Smooth muscle cell (in vitro differentiated cells): ENCODE results near the gene APMAP. TPM values are rescaled to one million over a fixed set of nuclear protein-coding genes. Genes with fewer than 3 reads are reported as not detected.

Source experiments
- DNase-seq: peaks from one replicate; lab custom pipeline; 2025; ENCODE audit not compliant: unreplicated experiment; lab: John Stamatoyannopoulos, UW
- H2AFZ ChIP-seq: fragments of 200-600 bp; sonication (generic); 2 replicates; pipeline ENCODE4 v1.6.0; 2016; ENCODE audit warnings: antibody characterized with exemption, low read depth, mild to moderate bottlenecking
- H3F3A ChIP-seq: fragments of 200-600 bp; sonication (generic); 2 replicates; pipeline ENCODE4 v1.6.0; 2017; ENCODE audit warnings: antibody characterized with exemption, low read depth
- H3K27ac ChIP-seq: fragments of 200-600 bp; sonication (generic); 2 replicates; pipeline ENCODE4 v1.5.1; 2016; ENCODE audit warnings: low read depth, mild to moderate bottlenecking
- H3K27me3 ChIP-seq: fragments of 200-600 bp; sonication (generic); 2 replicates; pipeline ENCODE4 v1.6.1; 2016; ENCODE audit warnings: low read depth, mild to moderate bottlenecking
- H3K36me3 ChIP-seq: fragments of 200-600 bp; sonication (generic); 2 replicates; pipeline ENCODE4 v1.5.1; 2016; ENCODE audit warnings: low read depth
- H3K4me1 ChIP-seq: fragments of 200-600 bp; sonication (generic); 2 replicates; pipeline ENCODE4 v1.5.1; 2016; ENCODE audit warnings: low read depth
- H3K4me2 ChIP-seq: fragments of 200-600 bp; sonication (generic); 2 replicates; pipeline ENCODE4 v1.6.0; 2016; ENCODE audit warnings: mild to moderate bottlenecking
- H3K4me3 ChIP-seq: fragments of 200-600 bp; sonication (generic); 2 replicates; pipeline ENCODE4 v1.5.1; 2016; ENCODE audit warnings: mild to moderate bottlenecking
- H3K79me2 ChIP-seq: fragments of 200-600 bp; sonication (generic); 2 replicates; pipeline ENCODE4 v1.6.0; 2016; ENCODE audit warnings: low read depth, mild to moderate bottlenecking
- H3K9ac ChIP-seq: fragments of 200-600 bp; sonication (generic); 2 replicates; pipeline ENCODE4 v1.6.0; 2016; ENCODE audit warnings: low read depth
- H3K9me3 ChIP-seq: fragments of 200-600 bp; sonication (generic); replicated peaks from 2 replicates; pipeline ENCODE4 v1.5.1; 2016; ENCODE audit warnings: low read depth
- H4K20me1 ChIP-seq: fragments of 200-600 bp; sonication (generic); 2 replicates; pipeline ENCODE4 v1.6.0; 2016; ENCODE audit warnings: low read depth
- WGBS: methylation state at CpG from one replicate; pipeline ENCODE4 v1.1.7; 2016; ENCODE audit warnings: low lambda C conversion rate; 5-methylcytosine and 5-hydroxymethylcytosine counted together
- polyA plus RNA-seq: library from polyadenylated mRNA; unstranded; fragments of >200 nt; fragmentation: Nextera tagmentation; extraction: Ambion mirVana; gene quantifications from 2 replicates; pipeline ENCODE4 v1.2.1, GENCODE V29; 2016
- total RNA-seq: library from RNA; depleted of rRNA; stranded (reverse); fragments of >200 nt; gene quantifications from 2 replicates; pipeline ENCODE4 v1.2.3, GENCODE V29; 2014
- TF ChIP-seq, protein P1 (sequence below): fragments of 200-600 bp; sonication (generic); IDR thresholded peaks from 2 replicates; pipeline ENCODE4 v1.5.1; 2017; ENCODE audit warnings: borderline replicate concordance, mild to moderate bottlenecking, antibody characterized with exemption; ENCODE audit not compliant: insufficient read depth, poor library complexity, severe bottlenecking

The APMAP gene
- total and polyA plus RNA-seq, 2 experiments from 2014 or later = 54.4 to 86.9 TPM

DNA sequence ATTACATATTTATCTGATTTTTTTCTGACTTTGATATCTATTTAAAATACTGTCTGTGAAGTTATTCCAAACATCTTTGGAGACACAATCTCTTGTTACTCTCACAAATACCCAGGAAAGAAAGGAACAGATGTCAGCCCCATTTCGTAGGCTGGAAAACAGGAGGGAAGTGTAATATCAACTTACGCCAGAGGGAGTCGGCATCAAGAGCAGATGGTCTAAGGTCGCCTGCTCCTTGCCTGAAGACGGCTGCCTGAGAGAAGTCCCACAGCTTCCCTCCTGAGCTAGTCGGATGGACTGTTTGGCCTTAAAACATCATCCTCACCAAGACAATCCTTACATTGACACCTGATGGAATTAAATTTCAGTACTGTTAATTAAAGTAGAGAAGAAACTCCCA is 30.0 kb downstream of the APMAP start:
- no peak overlapping the region for H3K9ac ChIP-seq
- H3K4me1 ChIP-seq = no peaks in the 10 kb centered on the region
- H3K4me3 ChIP-seq = no peak overlapping the region
- no peaks in the 10 kb centered on the region for H3K9me3 ChIP-seq
- no peak overlapping the region for H3K4me2 ChIP-seq
- H3K27me3 ChIP-seq = no peaks in the 10 kb centered on the region
- H3F3A ChIP-seq = no peaks in the 10 kb centered on the region
- WGBS = 96% methylated on average over 6 of the region's 6 CpGs
- TF ChIP-seq, protein P1, sequence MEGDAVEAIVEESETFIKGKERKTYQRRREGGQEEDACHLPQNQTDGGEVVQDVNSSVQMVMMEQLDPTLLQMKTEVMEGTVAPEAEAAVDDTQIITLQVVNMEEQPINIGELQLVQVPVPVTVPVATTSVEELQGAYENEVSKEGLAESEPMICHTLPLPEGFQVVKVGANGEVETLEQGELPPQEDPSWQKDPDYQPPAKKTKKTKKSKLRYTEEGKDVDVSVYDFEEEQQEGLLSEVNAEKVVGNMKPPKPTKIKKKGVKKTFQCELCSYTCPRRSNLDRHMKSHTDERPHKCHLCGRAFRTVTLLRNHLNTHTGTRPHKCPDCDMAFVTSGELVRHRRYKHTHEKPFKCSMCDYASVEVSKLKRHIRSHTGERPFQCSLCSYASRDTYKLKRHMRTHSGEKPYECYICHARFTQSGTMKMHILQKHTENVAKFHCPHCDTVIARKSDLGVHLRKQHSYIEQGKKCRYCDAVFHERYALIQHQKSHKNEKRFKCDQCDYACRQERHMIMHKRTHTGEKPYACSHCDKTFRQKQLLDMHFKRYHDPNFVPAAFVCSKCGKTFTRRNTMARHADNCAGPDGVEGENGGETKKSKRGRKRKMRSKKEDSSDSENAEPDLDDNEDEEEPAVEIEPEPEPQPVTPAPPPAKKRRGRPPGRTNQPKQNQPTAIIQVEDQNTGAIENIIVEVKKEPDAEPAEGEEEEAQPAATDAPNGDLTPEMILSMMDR = no peak
- no peaks in the 10 kb centered on the region for H3K36me3 ChIP-seq
- H3K27ac ChIP-seq = no peak overlapping the region
- no peak overlapping the region for H2AFZ ChIP-seq
- no peaks in the 10 kb centered on the region for H4K20me1 ChIP-seq
- no peak for DNase-seq
- H3K79me2 ChIP-seq = no peaks in the 10 kb centered on the region

DNA sequence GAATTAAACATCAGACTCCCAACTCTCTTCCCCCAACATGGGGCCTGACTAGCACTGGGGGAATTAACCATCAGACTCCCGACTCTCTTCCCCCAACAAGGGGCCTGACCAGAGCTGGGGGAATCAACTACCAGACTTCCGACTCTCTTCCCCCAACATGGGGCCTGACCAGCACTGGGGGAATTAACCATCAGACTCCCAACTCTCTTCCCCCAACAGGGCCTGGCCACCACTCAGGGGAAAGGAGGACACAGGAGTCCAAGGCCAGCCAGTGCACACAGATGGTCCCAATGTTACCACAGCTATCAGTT is 30.4 kb downstream of the APMAP start:
- TF ChIP-seq, protein P1 = no peak
- no peaks in the 10 kb centered on the region for H3K36me3 ChIP-seq
- no peaks in the 10 kb centered on the region for H3F3A ChIP-seq
- no peak overlapping the region for H2AFZ ChIP-seq
- H3K27ac ChIP-seq = no peak overlapping the region
- no peak overlapping the region for H3K4me3 ChIP-seq
- no peaks in the 10 kb centered on the region for H3K9me3 ChIP-seq
- H3K27me3 ChIP-seq = no peaks in the 10 kb centered on the region
- no peaks in the 10 kb centered on the region for H4K20me1 ChIP-seq
- H3K79me2 ChIP-seq = no peaks in the 10 kb centered on the region
- no peak overlapping the region for H3K9ac ChIP-seq
- DNase-seq = no peak
- WGBS = 100% methylated on average over 2 of the region's 2 CpGs
- no peak overlapping the region for H3K4me2 ChIP-seq
- H3K4me1 ChIP-seq = no peaks in the 10 kb centered on the region

DNA sequence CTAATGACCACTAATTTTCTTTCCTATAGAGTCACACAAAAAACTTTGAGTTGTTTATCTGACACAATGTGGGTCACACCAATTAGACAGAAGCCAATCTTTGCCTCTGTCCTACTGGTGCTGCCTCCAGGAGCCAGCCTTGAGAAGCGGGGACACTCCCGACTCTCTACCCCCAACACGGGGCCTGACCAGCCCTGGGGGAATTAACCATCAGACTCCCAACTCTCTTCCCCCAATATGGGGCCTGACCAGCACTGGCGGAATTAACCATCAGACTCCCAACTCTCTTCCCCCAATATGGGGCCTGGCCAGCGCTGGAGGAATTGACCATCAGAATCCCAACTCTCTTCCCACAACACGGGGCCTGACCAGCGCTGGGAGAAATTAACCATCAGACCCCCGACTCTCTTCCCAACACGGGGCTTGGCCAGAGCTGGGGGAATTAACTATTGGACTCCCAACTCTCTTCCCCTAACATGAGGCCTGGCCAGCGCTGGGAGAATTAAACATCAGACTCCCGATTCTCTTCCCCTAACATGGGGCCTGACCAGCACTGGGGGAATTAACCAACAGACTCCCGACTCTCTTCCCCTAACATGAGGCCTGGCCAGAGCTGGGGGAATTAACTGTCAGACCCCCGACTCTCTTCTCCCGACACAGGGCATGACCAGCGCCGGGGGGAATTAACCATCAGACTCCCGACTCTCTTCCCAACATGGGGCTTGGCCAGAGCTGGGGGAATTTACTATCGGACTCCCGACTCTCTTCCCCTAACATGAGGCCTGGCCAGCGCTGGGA is 31.0 kb downstream of the APMAP start:
- H3F3A ChIP-seq = no peaks in the 10 kb centered on the region
- H3K36me3 ChIP-seq = no peaks in the 10 kb centered on the region
- no peak overlapping the region for H3K4me2 ChIP-seq
- DNase-seq = no peak
- no peak overlapping the region for H3K27ac ChIP-seq
- no peaks in the 10 kb centered on the region for H4K20me1 ChIP-seq
- H3K9me3 ChIP-seq = no peaks in the 10 kb centered on the region
- 92% methylated on average over 20 of the region's 20 CpGs for WGBS
- H3K79me2 ChIP-seq = no peaks in the 10 kb centered on the region
- no peaks in the 10 kb centered on the region for H3K4me1 ChIP-seq
- no peaks in the 10 kb centered on the region for H3K27me3 ChIP-seq
- no peak overlapping the region for H3K4me3 ChIP-seq
- H2AFZ ChIP-seq = no peak overlapping the region
- TF ChIP-seq, protein P1 = no peak
- no peak overlapping the region for H3K9ac ChIP-seq

DNA sequence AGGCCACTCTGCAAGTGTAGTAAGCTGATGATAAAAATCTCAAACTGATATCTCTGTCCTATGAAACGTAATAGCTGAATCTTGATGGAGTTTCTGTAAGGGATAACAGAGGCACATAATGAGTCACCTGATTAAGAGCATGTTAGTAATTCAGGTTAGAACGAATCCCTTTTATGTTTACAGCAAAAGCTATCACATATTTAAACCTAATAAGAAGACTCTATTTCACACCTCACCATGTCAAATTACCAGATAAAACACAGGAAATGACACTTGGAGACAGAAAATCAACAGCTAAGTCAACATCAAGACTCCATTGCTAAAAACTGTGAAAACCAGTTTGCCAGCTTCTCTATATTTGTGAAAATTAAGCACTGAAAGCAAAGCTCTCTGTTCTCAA is 31.7 kb downstream of the APMAP start:
- TF ChIP-seq, protein P1 = no peak
- no peaks in the 10 kb centered on the region for H3K36me3 ChIP-seq
- WGBS = 86% methylated on average over 2 of the region's 2 CpGs

More for the DNA sequence above, 31.7 kb downstream of the APMAP start:
- no peak overlapping the region for H3K9ac ChIP-seq
- H3F3A ChIP-seq = no peaks in the 10 kb centered on the region
- H3K27ac ChIP-seq = no peak overlapping the region
- H3K4me3 ChIP-seq = no peak overlapping the region
- H3K79me2 ChIP-seq = no peaks in the 10 kb centered on the region
- H4K20me1 ChIP-seq = no peaks in the 10 kb centered on the region
- no peaks in the 10 kb centered on the region for H3K4me1 ChIP-seq
- DNase-seq = no peak
- H3K4me2 ChIP-seq = no peak overlapping the region
- H3K9me3 ChIP-seq = no peaks in the 10 kb centered on the region
- H2AFZ ChIP-seq = no peak overlapping the region
- no peaks in the 10 kb centered on the region for H3K27me3 ChIP-seq
